Neural cell (in vitro differentiated cells): ENCODE data around the gene DNM3.

Experiments
- EZH2 ChIP-seq: fragments of 200-600, 300-800 bp; shearing (Covaris generic), sonication (generic); IDR thresholded peaks from 2 replicates; pipeline ENCODE4 v1.6.1; 2014; ENCODE audit warnings: antibody characterized with exemption, low read length, borderline replicate concordance, mild to moderate bottlenecking; ENCODE audit not compliant: insufficient read depth, poor library complexity, severe bottlenecking
- MXI1 ChIP-seq: fragments of 450-650 bp; conservative IDR thresholded peaks from 2 replicates; pipeline ENCODE4 v1.6.1; 2014; ENCODE audit warnings: antibody characterized with exemption, mild to moderate bottlenecking; ENCODE audit not compliant: poor library complexity, severe bottlenecking
- POLR2AphosphoS5 ChIP-seq: IDR thresholded peaks from 2 replicates; pipeline ENCODE4 v1.6.1; 2012
- RAD21 ChIP-seq: fragments of 450-650 bp; conservative IDR thresholded peaks from 2 replicates; pipeline ENCODE4 v1.6.1; 2014; ENCODE audit warnings: antibody characterized with exemption, mild to moderate bottlenecking, moderate library complexity
- TF ChIP-seq, protein P1 (sequence below): fragments of 450-650 bp; IDR thresholded peaks from 2 replicates; pipeline ENCODE4 v1.5.1; 2014; ENCODE audit warnings: antibody characterized with exemption, mild to moderate bottlenecking, moderate library complexity; ENCODE audit not compliant: poor library complexity, severe bottlenecking

DNA sequence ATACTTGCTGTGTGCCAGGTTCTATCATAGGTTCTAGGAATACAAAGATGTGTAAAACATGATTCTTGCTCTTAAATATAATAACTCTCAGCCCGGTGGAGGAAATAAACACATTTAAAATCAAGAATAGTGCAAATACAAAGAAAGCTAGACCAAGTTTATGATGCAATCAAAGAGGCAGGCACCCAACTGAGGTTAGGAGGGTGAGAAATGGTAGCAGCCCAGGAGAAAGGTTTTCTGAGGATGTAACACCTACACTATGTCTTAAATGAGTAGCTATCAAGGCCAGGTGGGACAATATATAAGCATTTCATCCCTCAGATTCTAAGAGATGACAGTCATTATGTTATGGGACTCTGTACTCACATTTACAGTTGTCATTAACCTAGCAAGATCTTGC lies 612.3 kb downstream of the DNM3 start:
- TF ChIP-seq, protein P1, sequence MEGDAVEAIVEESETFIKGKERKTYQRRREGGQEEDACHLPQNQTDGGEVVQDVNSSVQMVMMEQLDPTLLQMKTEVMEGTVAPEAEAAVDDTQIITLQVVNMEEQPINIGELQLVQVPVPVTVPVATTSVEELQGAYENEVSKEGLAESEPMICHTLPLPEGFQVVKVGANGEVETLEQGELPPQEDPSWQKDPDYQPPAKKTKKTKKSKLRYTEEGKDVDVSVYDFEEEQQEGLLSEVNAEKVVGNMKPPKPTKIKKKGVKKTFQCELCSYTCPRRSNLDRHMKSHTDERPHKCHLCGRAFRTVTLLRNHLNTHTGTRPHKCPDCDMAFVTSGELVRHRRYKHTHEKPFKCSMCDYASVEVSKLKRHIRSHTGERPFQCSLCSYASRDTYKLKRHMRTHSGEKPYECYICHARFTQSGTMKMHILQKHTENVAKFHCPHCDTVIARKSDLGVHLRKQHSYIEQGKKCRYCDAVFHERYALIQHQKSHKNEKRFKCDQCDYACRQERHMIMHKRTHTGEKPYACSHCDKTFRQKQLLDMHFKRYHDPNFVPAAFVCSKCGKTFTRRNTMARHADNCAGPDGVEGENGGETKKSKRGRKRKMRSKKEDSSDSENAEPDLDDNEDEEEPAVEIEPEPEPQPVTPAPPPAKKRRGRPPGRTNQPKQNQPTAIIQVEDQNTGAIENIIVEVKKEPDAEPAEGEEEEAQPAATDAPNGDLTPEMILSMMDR, result no peak
- TF ChIP-seq RAD21, result no peak
- no peak for TF ChIP-seq MXI1
- TF ChIP-seq POLR2AphosphoS5, result no peak
- no peak for TF ChIP-seq EZH2
